Activated CD4-positive, alpha-beta T cell treated with anti-CD3 and anti-CD28 coated beads, Interleukin-2, amount 10 ng/mL, durations not matched to agents 24 days and 14 days (primary cell): ENCODE data around the gene SPRR2A. TPM values are rescaled to one million over a fixed set of nuclear protein-coding genes. Genes with fewer than 3 reads are reported as not detected.
"Not testable (repeated sequence)": the region's sequence is repeated elsewhere in the genome, so short reads cannot be mapped to it uniquely, and the experiment has no call there.

Experiments used
- DNase-seq: peaks from one replicate; pipeline ENCODE4 v3.0.0; 2022
- H3K27ac Mint-ChIP-seq: one replicate; pipeline ENCODE4 v1.8.0; 2022; ENCODE audit warnings: mild to moderate bottlenecking, mixed read lengths
- H3K27me3 Mint-ChIP-seq: one replicate; pipeline ENCODE4 v1.8.0; 2022; ENCODE audit warnings: mixed read lengths
- H3K36me3 Mint-ChIP-seq: one replicate; pipeline ENCODE4 v1.8.0; 2022; ENCODE audit warnings: low read depth, mild to moderate bottlenecking, mixed read lengths
- H3K4me1 Mint-ChIP-seq: one replicate; pipeline ENCODE4 v1.8.0; 2021; ENCODE audit warnings: mixed read lengths
- H3K4me3 Mint-ChIP-seq: one replicate; pipeline ENCODE4 v1.8.0; 2022; ENCODE audit warnings: mild to moderate bottlenecking, moderate library complexity, mixed read lengths
- H3K9me3 Mint-ChIP-seq: one replicate; pipeline ENCODE4 v1.8.0; 2021; ENCODE audit warnings: mixed read lengths
- intact Hi-C: fragments of 100-400 bp; cut with micrococcal nuclease; formaldehyde crosslinking; loops from one replicate; pipeline ENCODE4 v1.15.1; 2023
- total RNA-seq: library from RNA; stranded (reverse); gene quantifications from 2 replicates; pipeline ENCODE4 v1.2.3, GENCODE V29; 2022

SPRR2A gene
- not detected in 2 replicates for total RNA-seq

- Mint-ChIP-seq H3K4me1 (no peaks in the 10 kb centered on the region), H3K27me3 (peaks cover 18% of the 10 kb centered on the region), H3K9me3 (no peaks in the 10 kb centered on the region), H3K4me3 (no peak within 1 kb of the TSS), H3K36me3 (no peaks in the 10 kb centered on the region), H3K27ac (no peak within 1 kb of the TSS)
- intact Hi-C loops: no loop called here
- no peak for DNase-seq
Observed at GRCh38 chr1:153057375-153057774, at the start of gene SPRR2A. SPRR2A (minus strand) TSS chr1:153057512; CDS start chr1:153056735, 777 bp downstream.

GRCh38 chr1:153100245-153100644, 42.9 kb upstream of the SPRR2A start:
- intact Hi-C loops: no loop called here
- H3K9me3 Mint-ChIP-seq: no peaks in the 10 kb centered on the region
- no peak overlapping the region for H3K27ac Mint-ChIP-seq
- H3K36me3 Mint-ChIP-seq: no peaks in the 10 kb centered on the region
- no peaks in the 10 kb centered on the region for H3K4me1 Mint-ChIP-seq
- H3K27me3 Mint-ChIP-seq: peaks cover 10% of the 10 kb centered on the region
- DNase-seq: no peak
- H3K4me3 Mint-ChIP-seq: no peak overlapping the region

- Mint-ChIP-seq H3K36me3 (no peaks in the 10 kb centered on the region), H3K27ac (no peak overlapping the region), H3K9me3 (no peaks in the 10 kb centered on the region), H3K4me1 (no peaks in the 10 kb centered on the region), H3K27me3 (peaks cover 9% of the 10 kb centered on the region), H3K4me3 (no peak overlapping the region)
- intact Hi-C loops: no loop called here
- no peak for DNase-seq
Observed at GRCh38 chr1:153099461-153100045, 42.2 kb upstream of the SPRR2A start.

- H3K4me1 Mint-ChIP-seq: no peaks in the 10 kb centered on the region
- H3K4me3 Mint-ChIP-seq: no peak overlapping the region
- H3K27me3 Mint-ChIP-seq: peaks cover 7% of the 10 kb centered on the region
- DNase-seq: no peak
- H3K36me3 Mint-ChIP-seq: no peaks in the 10 kb centered on the region
- no peaks in the 10 kb centered on the region for H3K9me3 Mint-ChIP-seq
- no peak overlapping the region for H3K27ac Mint-ChIP-seq
- intact Hi-C loops: no loop called here
Observed at GRCh38 chr1:153095764-153096163, 38.5 kb upstream of the SPRR2A start.

- Mint-ChIP-seq H3K36me3 (no peaks in the 10 kb centered on the region), H3K27me3 (peaks cover 6% of the 10 kb centered on the region), H3K4me3 (no peak within 1 kb of the TSS), H3K9me3 (no peaks in the 10 kb centered on the region), H3K4me1 (no peaks in the 10 kb centered on the region), H3K27ac (no peak within 1 kb of the TSS)
- DNase-seq: no peak
- intact Hi-C loops: no loop called here
Observed at GRCh38 chr1:153094426-153094825, 37.1 kb upstream of the SPRR2A start, which contains the start of gene SPRR2E. SPRR2E (minus strand) TSS chr1:153094526; CDS start chr1:153093751, 775 bp downstream.

GRCh38 chr1:153087652-153088051, 30.3 kb upstream of the SPRR2A start:
- intact Hi-C loops: no loop called here
- no peak overlapping the region for H3K4me3 Mint-ChIP-seq

GRCh38 chr1:153081736-153082135, 24.4 kb upstream of the SPRR2A start:
- Mint-ChIP-seq H3K36me3 (no peaks in the 10 kb centered on the region), H3K4me1 (no peaks in the 10 kb centered on the region), H3K9me3 (peaks cover 5% of the 10 kb centered on the region), H3K4me3 (no peak overlapping the region), H3K27me3 (peaks cover 4% of the 10 kb centered on the region), H3K27ac (no peak overlapping the region)
- no peak for DNase-seq
- intact Hi-C loops: no loop called here

More at GRCh38 chr1:153087652-153088051, 30.3 kb upstream of the SPRR2A start:
- no peak for DNase-seq
- no peak overlapping the region for H3K27ac Mint-ChIP-seq
- H3K27me3 Mint-ChIP-seq: peaks cover 7% of the 10 kb centered on the region
- no peaks in the 10 kb centered on the region for H3K9me3 Mint-ChIP-seq
- H3K36me3 Mint-ChIP-seq: no peaks in the 10 kb centered on the region
- no peaks in the 10 kb centered on the region for H3K4me1 Mint-ChIP-seq

GRCh38 chr1:153072806-153073726, 15.8 kb upstream of the SPRR2A start:
- Mint-ChIP-seq H3K4me1 (no peaks in the 10 kb centered on the region), H3K27me3 (peaks cover 3% of the 10 kb centered on the region), H3K36me3 (no peaks in the 10 kb centered on the region), H3K4me3 (no peak overlapping the region), H3K9me3 (no peaks in the 10 kb centered on the region), H3K27ac (no peak overlapping the region)
- DNase-seq: no peak
- intact Hi-C loops: no loop called here

- intact Hi-C loops: no loop called here
- Mint-ChIP-seq H3K4me1 (no peaks in the 10 kb centered on the region), H3K4me3 (no peak within 1 kb of the TSS), H3K9me3 (no peaks in the 10 kb centered on the region), H3K27me3 (peaks cover 3% of the 10 kb centered on the region), H3K36me3 (no peaks in the 10 kb centered on the region), H3K27ac (no peak within 1 kb of the TSS)
- no peak for DNase-seq
Observed at GRCh38 chr1:153071511-153071910, 14.2 kb upstream of the SPRR2A start, which contains the start of gene SPRR2B. SPRR2B (minus strand) TSS chr1:153071611; CDS start chr1:153070839, 772 bp downstream.

- H3K9me3 Mint-ChIP-seq: no peaks in the 10 kb centered on the region
- H3K4me1 Mint-ChIP-seq: no peaks in the 10 kb centered on the region
- no peak overlapping the region for H3K27ac Mint-ChIP-seq
- peaks cover 3% of the 10 kb centered on the region for H3K27me3 Mint-ChIP-seq
- DNase-seq: no peak
- H3K4me3 Mint-ChIP-seq: no peak overlapping the region
- no peaks in the 10 kb centered on the region for H3K36me3 Mint-ChIP-seq
- intact Hi-C loops: no loop called here
Observed at GRCh38 chr1:153070243-153070642, 12.9 kb upstream of the SPRR2A start.

GRCh38 chr1:153058826-153059784, 1.8 kb upstream of the SPRR2A start:
- Mint-ChIP-seq H3K9me3 (no peaks in the 10 kb centered on the region), H3K27ac (no peak overlapping the region), H3K36me3 (no peaks in the 10 kb centered on the region), H3K27me3 (peaks cover 14% of the 10 kb centered on the region), H3K4me1 (no peaks in the 10 kb centered on the region), H3K4me3 (no peak overlapping the region)
- DNase-seq: no peak
- intact Hi-C loops: no loop called here

GRCh38 chr1:153058154-153058553, 842 bp upstream of the SPRR2A start:
- Mint-ChIP-seq H3K27me3 (peaks cover 17% of the 10 kb centered on the region), H3K4me3 (no peak overlapping the region), H3K27ac (no peak overlapping the region), H3K9me3 (no peaks in the 10 kb centered on the region), H3K36me3 (no peaks in the 10 kb centered on the region), H3K4me1 (no peaks in the 10 kb centered on the region)
- no peak for DNase-seq
- intact Hi-C loops: no loop called here

GRCh38 chr1:153056111-153056510, 1.2 kb downstream of the SPRR2A start:
- H3K4me1 Mint-ChIP-seq, DNase-seq: not testable (repeated sequence)

More at GRCh38 chr1:153056111-153056510, 1.2 kb downstream of the SPRR2A start:
- peaks cover 22% of the 10 kb centered on the region for H3K27me3 Mint-ChIP-seq
- H3K4me3 Mint-ChIP-seq, H3K27ac Mint-ChIP-seq, H3K36me3 Mint-ChIP-seq, H3K9me3 Mint-ChIP-seq, intact Hi-C loops: not testable (repeated sequence)
